ENCODE results near the gene TNNC1. TPM values are rescaled to one million over a fixed set of nuclear protein-coding genes. Genes with fewer than 3 reads are reported as not detected.

TNNC1 gene
- total and polyA plus RNA-seq, 2 donors (not counting 1 experiment from before 2014, with no cell fraction given), result 1.1 to 5.4 TPM

- H3K4me1 Mint-ChIP-seq, result peaks cover 6% of the 10 kb centered on the region
- no peaks in the 10 kb centered on the region for H3K27me3 Mint-ChIP-seq
- no peaks in the 10 kb centered on the region for H3K27me3 ChIP-seq (replicated peaks in 1 of 4; ENCODE audit: control extremely low read depth in 1 of 4, control insufficient read depth in 3 of 4, insufficient read depth in 4 of 4, low read length in 3 of 4)
- H3K4me3 ChIP-seq (ENCODE audit: control extremely low read depth in 1 of 5, extremely low read depth in 1 of 5, insufficient read depth in 1 of 5, low read depth in 2 of 5, low read length in 4 of 5), result no peak overlapping the region
- intact Hi-C loops (cut with micrococcal nuclease), result no loop called here
- no peak overlapping the region for H3K4me2 ChIP-seq (replicated peaks; ENCODE audit: low read depth, low read length, poor library complexity, severe bottlenecking)
- ChIA-PET CTCF (no interaction called here), POLR2A (no interaction called here)
- H3K9ac ChIP-seq (ENCODE audit: low read length), result no peak overlapping the region
- no peaks in the 10 kb centered on the region for H3K9me3 ChIP-seq (ENCODE audit: control extremely low read depth in 1 of 3, control insufficient read depth in 2 of 3, insufficient read depth in 1 of 3, low read length in 2 of 3)
- no peak overlapping the region for H2AFZ ChIP-seq (ENCODE audit: insufficient read depth, low read depth, low read length, poor library complexity, severe bottlenecking)
- no peak for DNase-seq
- 93% methylated on average over 14 of the region's 16 CpGs for WGBS (ENCODE audit: insufficient coverage)
- no peak for TF ChIP-seq CTCF (IDR thresholded peaks at IDR 0.05)
- no peak for TF ChIP-seq EZH2 (IDR thresholded peaks at IDR 0.05; ENCODE audit: borderline replicate concordance, insufficient read depth, low read depth, low read length, poor library complexity, severe bottlenecking)
- no peaks in the 10 kb centered on the region for H3K36me3 ChIP-seq (replicated peaks in 1 of 2; ENCODE audit: control extremely low read depth in 1 of 2, control insufficient read depth in 1 of 2, extremely low read depth in 1 of 2, insufficient read depth in 2 of 2, low read length in 1 of 2)
- H3K4me3 Mint-ChIP-seq, result no peak overlapping the region
- H4K20me1 ChIP-seq (ENCODE audit: control insufficient read depth, insufficient read depth, low read length, poor library complexity, severe bottlenecking), result no peaks in the 10 kb centered on the region
- no peaks in the 10 kb centered on the region for H3K9me3 Mint-ChIP-seq (ENCODE audit: insufficient read depth)
- H3K27ac Mint-ChIP-seq, result peak overlapping the region; percentile 46
- no peak for ATAC-seq (ENCODE audit: low read depth)
- H3K4me1 ChIP-seq (ENCODE audit: control insufficient read depth in 2 of 2, insufficient read depth in 2 of 2, low read length in 2 of 2), result peaks cover 0 to 13% of the 10 kb centered on the region in 2 donors
- H3K79me2 ChIP-seq (ENCODE audit: control insufficient read depth, insufficient read depth, low read length), result no peaks in the 10 kb centered on the region
- no peak overlapping the region for H3K27ac ChIP-seq (ENCODE audit: low read length in 2 of 2)
These were observed 11.2 kb downstream of the TNNC1 start for GRCh38 chr3:52442409-52443267.

GRCh38 chr3:52441772-52442332 lies 12.0 kb downstream of the TNNC1 start:
- Mint-ChIP-seq H3K9me3 (ENCODE audit: insufficient read depth) (no peaks in the 10 kb centered on the region), H3K4me1 (peaks cover 3% of the 10 kb centered on the region), H3K27ac (no peak overlapping the region), H3K4me3 (no peak overlapping the region), H3K27me3 (no peaks in the 10 kb centered on the region)
- DNase-seq (no peak), ATAC-seq (ENCODE audit: low read depth) (no peak)
- 92% methylated on average over 9 of the region's 18 CpGs for WGBS (ENCODE audit: insufficient coverage)
- intact Hi-C loops (cut with micrococcal nuclease), result no loop called here
- H3K4me1 ChIP-seq (ENCODE audit: control insufficient read depth in 2 of 2, insufficient read depth in 2 of 2, low read length in 2 of 2), result peaks cover 0 to 10% of the 10 kb centered on the region in 2 donors
- no peaks in the 10 kb centered on the region for H4K20me1 ChIP-seq (ENCODE audit: control insufficient read depth, insufficient read depth, low read length, poor library complexity, severe bottlenecking)
- TF ChIP-seq CTCF (IDR thresholded peaks at IDR 0.05), result no peak
- no peak for TF ChIP-seq EZH2 (IDR thresholded peaks at IDR 0.05; ENCODE audit: borderline replicate concordance, insufficient read depth, low read depth, low read length, poor library complexity, severe bottlenecking)
- H3K27ac ChIP-seq (ENCODE audit: low read length in 2 of 2), result no peak overlapping the region
- no peaks in the 10 kb centered on the region for H3K27me3 ChIP-seq (replicated peaks in 1 of 4; ENCODE audit: control extremely low read depth in 1 of 4, control insufficient read depth in 3 of 4, insufficient read depth in 4 of 4, low read length in 3 of 4)
- ChIA-PET POLR2A (no interaction called here), CTCF (interaction anchor here (1.0 kb wide), 1 partner anchor 13 kb away, joined by 5 read pairs; no protein-coding TSS in a partner anchor)
- H3K4me2 ChIP-seq (replicated peaks; ENCODE audit: low read depth, low read length, poor library complexity, severe bottlenecking), result no peak overlapping the region
- H3K79me2 ChIP-seq (ENCODE audit: control insufficient read depth, insufficient read depth, low read length), result no peaks in the 10 kb centered on the region
- H3K9ac ChIP-seq (ENCODE audit: low read length), result no peak overlapping the region
- H3K9me3 ChIP-seq (ENCODE audit: control extremely low read depth in 1 of 3, control insufficient read depth in 2 of 3, insufficient read depth in 1 of 3, low read length in 2 of 3), result no peaks in the 10 kb centered on the region
- no peak overlapping the region for H3K4me3 ChIP-seq (ENCODE audit: control extremely low read depth in 1 of 5, extremely low read depth in 1 of 5, insufficient read depth in 1 of 5, low read depth in 2 of 5, low read length in 4 of 5)
- H2AFZ ChIP-seq (ENCODE audit: insufficient read depth, low read depth, low read length, poor library complexity, severe bottlenecking), result no peak overlapping the region
- no peaks in the 10 kb centered on the region for H3K36me3 ChIP-seq (replicated peaks in 1 of 2; ENCODE audit: control extremely low read depth in 1 of 2, control insufficient read depth in 1 of 2, extremely low read depth in 1 of 2, insufficient read depth in 2 of 2, low read length in 1 of 2)
